Lower leg skin (tissue), 3 donors: Measurements from ENCODE around the gene PNLDC1.

Source experiments
- CTCF ChIP-seq, 3 donors: fragments of 450-650 bp; IDR thresholded peaks; one replicate each; pipeline ENCODE4 v1.5.1; 2016; ENCODE audit warnings: antibody characterized with exemption in 3 of 3, mild to moderate bottlenecking in 3 of 3, moderate library complexity in 2 of 3
- POLR2A ChIP-seq, 2 donors: fragments of 450-650 bp; IDR thresholded peaks; one replicate each; pipeline ENCODE4 v1.6.1; 2016 to 2017; ENCODE audit warnings: antibody characterized with exemption in 2 of 2, mild to moderate bottlenecking in 1 of 2, moderate library complexity in 1 of 2

- no peak for TF ChIP-seq CTCF (IDR thresholded peaks at IDR 0.05)
- no peak for TF ChIP-seq POLR2A (IDR thresholded peaks at IDR 0.05)
These were observed 46.8 kb upstream of the PNLDC1 start for GRCh38 chr6:159753081-159753872.
